Mucosa of rectum (tissue), 2 donors: ENCODE results near the gene RFC1.
"Not testable (repeated sequence)": the region's sequence is repeated elsewhere in the genome, so short reads cannot be mapped to it uniquely, and the experiment has no call there.

Experiments used
- H3K27ac ChIP-seq, 2 donors: one replicate each; pipeline ENCODE4 v1.7.0; 2013; ENCODE audit warnings: inconsistent platforms in 2 of 2, low read depth in 2 of 2, low read length in 2 of 2
- H3K27me3 ChIP-seq, 2 donors: one replicate each; pipeline ENCODE4 v1.7.0; 2013; ENCODE audit warnings: low read length in 2 of 2; ENCODE audit not compliant: control insufficient read depth in 2 of 2, insufficient read depth in 2 of 2
- H3K36me3 ChIP-seq, 2 donors: one replicate each; pipeline ENCODE4 v1.7.0; 2013; ENCODE audit warnings: low read length in 2 of 2; ENCODE audit not compliant: control insufficient read depth in 2 of 2, insufficient read depth in 2 of 2
- H3K4me1 ChIP-seq, 2 donors: one replicate each; pipeline ENCODE4 v1.7.0; 2013; ENCODE audit warnings: low read length in 2 of 2, mild to moderate bottlenecking in 1 of 2; ENCODE audit not compliant: control insufficient read depth in 2 of 2, insufficient read depth in 2 of 2
- H3K4me3 ChIP-seq, 2 donors: one replicate each; pipeline ENCODE4 v1.7.0; 2013; ENCODE audit warnings: low read length in 2 of 2
- H3K9ac ChIP-seq, 2 donors: one replicate each; pipeline ENCODE4 v1.7.0; 2013; ENCODE audit warnings: low read length in 2 of 2, low read depth in 1 of 2, mild to moderate bottlenecking in 1 of 2
- H3K9me3 ChIP-seq, 2 donors: one replicate each; pipeline ENCODE4 v1.7.0; 2013; ENCODE audit warnings: low read length in 2 of 2; ENCODE audit not compliant: control insufficient read depth in 2 of 2
- donor health status: healthy.
- donor health status: Normal muscosa, but diverticular disease.

RFC1 gene

DNA sequence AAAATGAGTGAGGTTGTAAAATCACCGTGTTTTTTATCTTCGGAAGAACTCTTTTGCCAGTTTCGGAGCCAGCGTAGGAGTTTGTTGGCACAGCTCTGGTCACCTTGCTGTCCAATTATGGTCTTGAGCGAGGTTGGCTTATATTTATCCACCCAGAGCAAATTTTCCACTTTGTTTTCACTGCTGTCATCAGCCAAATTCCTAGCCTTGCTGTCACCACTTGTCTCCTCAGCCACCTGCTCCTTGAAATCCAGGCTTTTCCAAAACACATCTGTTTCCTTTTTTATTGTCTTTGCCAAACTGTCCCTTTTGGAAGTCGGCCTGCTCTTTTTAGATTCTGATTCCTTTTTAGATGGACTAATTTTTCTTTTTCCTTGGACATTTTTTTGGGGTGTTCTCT, 57.6 kb downstream of the RFC1 start:
- Histone ChIP-seq H3K4me3 (no peak overlapping the region), H3K4me1 (no peaks in the 10 kb centered on the region), H3K9ac (no peak overlapping the region), H3K27me3 (no peaks in the 10 kb centered on the region), H3K27ac (no peak overlapping the region), H3K36me3 (peaks cover 41 to 55% of the 10 kb centered on the region in 2 donors), H3K9me3 (no peaks in the 10 kb centered on the region)

DNA sequence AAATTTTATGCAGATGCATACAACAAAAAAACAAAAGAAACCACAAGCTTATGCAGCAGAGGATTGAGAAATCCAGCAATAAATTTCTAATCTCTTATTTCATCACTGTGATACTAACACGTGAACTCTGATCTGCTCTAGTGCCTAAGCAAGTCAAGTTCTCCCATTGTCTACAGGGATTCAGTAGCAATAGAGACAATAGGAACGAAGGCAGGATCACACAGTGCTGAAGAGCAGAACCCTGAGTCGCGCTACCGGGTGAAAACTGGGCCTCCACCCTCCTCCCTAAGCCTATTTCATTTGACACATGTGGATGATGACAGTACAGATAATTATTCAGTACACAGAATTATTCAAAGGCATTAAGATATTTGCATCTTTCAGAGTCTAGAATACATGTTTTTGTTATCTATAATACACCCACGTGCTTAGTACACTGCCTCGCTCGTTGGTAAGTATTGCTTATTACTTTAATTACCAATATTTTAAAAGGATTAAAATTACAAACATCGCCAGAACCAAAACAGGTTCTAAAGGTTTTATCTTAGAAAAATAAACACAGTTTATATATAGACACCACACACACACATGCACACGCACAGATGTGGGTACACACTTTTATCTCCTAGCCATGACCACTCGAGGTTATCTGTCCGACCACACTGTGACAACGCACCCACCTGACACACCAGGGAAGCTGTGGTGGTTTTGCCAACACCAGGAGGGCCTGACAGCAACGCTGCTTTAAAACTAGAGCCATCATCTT, 60.1 kb downstream of the RFC1 start:
- Histone ChIP-seq H3K27me3 (no peaks in the 10 kb centered on the region), H3K36me3 (peaks cover 43 to 57% of the 10 kb centered on the region in 2 donors), H3K4me3 (no peak overlapping the region), H3K4me1 (no peaks in the 10 kb centered on the region), H3K9me3 (no peaks in the 10 kb centered on the region), H3K27ac (no peak overlapping the region), H3K9ac (no peak overlapping the region)

DNA sequence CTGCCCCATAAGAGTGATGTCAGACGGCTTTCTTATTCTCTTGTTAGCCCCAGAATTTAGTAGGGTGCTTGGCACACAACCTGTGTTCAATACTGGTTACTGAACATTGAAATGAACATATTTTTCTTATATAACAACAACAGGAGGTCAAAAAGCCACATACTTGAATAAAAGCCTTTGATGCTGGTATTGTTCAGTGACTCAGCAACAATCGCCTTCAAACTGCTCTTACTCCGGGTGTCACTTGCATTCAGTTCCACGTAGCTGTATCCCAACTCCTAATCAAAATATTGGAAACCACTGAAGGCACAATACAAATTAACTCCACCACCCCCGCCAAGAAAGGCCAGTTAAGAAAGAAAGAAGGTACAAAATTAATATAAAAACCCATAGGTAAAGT, 61.5 kb downstream of the RFC1 start:
- Histone ChIP-seq H3K36me3 (peaks cover 42 to 59% of the 10 kb centered on the region in 2 donors), H3K9me3 (no peaks in the 10 kb centered on the region), H3K9ac (no peak overlapping the region), H3K4me1 (no peaks in the 10 kb centered on the region), H3K27ac (no peak overlapping the region), H3K27me3 (no peaks in the 10 kb centered on the region), H3K4me3 (no peak overlapping the region)

DNA sequence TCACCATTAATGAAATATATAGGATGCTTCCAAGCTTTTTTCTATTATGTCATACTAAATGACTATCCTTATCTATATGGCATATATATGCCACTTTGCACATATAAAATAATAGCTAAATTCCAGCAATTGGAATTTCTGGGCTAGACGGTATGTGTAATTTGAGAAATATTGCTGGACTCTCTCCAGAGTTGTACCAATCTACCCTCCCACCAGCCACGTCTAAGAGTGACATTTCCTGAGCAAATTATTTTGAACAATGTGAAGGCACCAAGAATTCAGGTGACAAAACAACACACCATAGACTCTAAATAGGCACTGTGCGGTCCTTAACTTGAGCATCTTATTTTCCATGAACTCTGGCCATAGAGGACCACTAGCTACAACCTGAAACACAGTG, 62.3 kb downstream of the RFC1 start:
- Histone ChIP-seq H3K4me1 (no peaks in the 10 kb centered on the region), H3K9ac (no peak overlapping the region), H3K27me3 (no peaks in the 10 kb centered on the region), H3K4me3 (no peak overlapping the region), H3K36me3 (peaks cover 38 to 58% of the 10 kb centered on the region in 2 donors), H3K27ac (no peak overlapping the region), H3K9me3 (no peaks in the 10 kb centered on the region)

DNA sequence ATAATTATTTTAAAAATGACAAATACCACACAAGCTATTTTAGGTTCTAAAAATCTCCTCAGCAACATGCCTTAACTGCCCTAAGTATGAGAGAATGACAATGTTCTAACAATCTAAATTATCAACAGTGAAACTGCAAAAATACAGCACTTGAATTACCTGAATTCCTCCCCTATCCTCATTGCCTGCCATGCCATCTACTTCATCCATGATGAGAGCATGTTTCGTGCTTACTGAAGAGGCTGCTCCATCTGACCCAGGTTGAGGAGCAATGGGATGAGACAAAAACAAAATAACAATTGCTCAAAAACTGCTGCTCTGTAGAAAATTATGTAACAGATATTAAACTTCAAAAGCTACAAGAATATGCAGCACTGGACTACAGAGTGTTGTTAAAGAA, 63.3 kb downstream of the RFC1 start:
- Histone ChIP-seq H3K9ac (no peak overlapping the region), H3K27ac (no peak overlapping the region), H3K4me3 (no peak overlapping the region), H3K9me3 (no peaks in the 10 kb centered on the region), H3K4me1 (no peaks in the 10 kb centered on the region), H3K36me3 (peaks cover 43 to 50% of the 10 kb centered on the region in 2 donors), H3K27me3 (no peaks in the 10 kb centered on the region)

DNA sequence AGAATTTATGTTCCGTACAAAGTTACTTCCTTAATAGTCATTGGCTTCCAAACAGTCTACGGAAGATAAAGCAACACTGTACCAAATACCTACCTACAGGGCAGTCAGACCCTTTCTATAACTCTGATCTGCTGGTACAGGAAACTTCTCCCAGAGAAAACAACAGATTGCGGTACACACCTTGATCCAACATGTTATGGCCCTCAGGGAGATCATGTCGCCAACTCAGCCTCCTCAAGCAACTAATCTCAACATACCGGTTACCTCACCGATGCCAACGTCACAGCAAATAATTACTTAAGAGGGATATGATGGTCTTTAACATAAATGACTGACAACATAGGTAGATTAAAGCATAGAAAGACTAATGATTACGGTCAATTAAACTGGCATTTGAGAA, 70.4 kb downstream of the RFC1 start:
- no peaks in the 10 kb centered on the region for H3K27me3 ChIP-seq
- no peaks in the 10 kb centered on the region for H3K4me1 ChIP-seq
- no peak overlapping the region for H3K27ac ChIP-seq
- peaks cover 33 to 45% of the 10 kb centered on the region in 2 donors for H3K36me3 ChIP-seq
- H3K9me3 ChIP-seq, result no peaks in the 10 kb centered on the region
- H3K9ac ChIP-seq, result no peak overlapping the region
- no peak overlapping the region for H3K4me3 ChIP-seq

DNA sequence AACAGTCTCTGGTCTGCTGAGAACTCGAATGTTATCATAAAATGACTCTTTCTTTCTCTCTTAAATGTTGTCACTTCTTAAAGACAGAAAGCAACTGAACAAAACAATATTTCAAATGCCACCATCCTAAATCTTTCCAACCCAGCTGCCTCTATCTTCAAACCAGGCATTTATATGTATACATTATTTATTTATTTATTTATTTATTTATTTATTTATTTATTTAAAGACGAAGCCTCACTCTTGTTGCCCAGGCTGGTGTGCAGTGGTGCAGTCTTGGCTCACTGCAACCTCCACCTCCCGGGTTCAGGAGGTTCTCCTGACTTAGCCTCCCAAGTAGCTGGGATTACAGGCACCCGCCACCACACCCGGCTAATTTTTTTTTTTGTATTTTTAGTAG, 73.7 kb downstream of the RFC1 start:
- not testable (repeated sequence) for H3K27ac ChIP-seq, H3K9me3 ChIP-seq, H3K27me3 ChIP-seq, H3K4me3 ChIP-seq, H3K4me1 ChIP-seq, H3K9ac ChIP-seq
- H3K36me3 ChIP-seq, result peaks cover 29 to 60% of the 10 kb centered on the region in 2 donors

DNA sequence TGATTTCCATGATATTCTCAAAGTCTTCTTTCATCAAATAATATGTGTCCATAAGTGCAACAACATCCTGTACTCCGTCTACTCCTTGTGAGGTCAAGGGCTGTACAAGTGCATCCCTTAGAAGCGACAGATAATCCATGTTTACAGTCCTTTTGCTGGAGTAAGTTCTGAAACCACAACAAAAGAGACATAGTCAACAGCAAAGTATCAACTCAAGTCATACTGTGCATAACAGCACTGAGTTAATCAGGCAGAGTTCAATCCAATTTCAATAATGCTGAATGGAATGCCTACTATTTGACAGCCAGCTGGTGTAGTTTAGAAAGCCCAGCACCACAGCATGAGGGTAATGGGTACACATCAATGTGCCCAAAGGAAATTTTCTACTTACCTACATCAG, 74.5 kb downstream of the RFC1 start:
- Histone ChIP-seq H3K27ac (no peak overlapping the region), H3K9me3 (no peaks in the 10 kb centered on the region), H3K9ac (no peak overlapping the region), H3K27me3 (no peaks in the 10 kb centered on the region), H3K4me3 (no peak overlapping the region), H3K4me1 (no peaks in the 10 kb centered on the region), H3K36me3 (peaks cover 36 to 60% of the 10 kb centered on the region in 2 donors)

DNA sequence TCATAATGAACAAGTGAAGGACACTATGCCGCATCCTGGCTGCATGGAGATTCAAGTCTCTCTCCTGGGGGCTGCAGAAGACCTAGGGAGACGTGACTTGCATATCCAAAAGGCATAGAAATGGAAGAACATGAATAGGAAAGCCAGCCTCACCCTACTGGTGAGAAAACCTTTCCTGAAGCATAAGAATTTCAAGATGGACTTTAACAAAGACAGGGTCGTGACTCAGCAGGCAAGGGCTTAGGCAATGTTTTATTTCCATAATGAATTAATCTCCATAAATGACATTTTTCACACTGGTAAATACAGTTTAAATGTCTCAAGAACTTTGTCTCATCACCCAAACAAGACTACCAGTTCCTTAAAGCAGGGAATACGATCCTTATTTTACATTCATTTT, 78.9 kb downstream of the RFC1 start:
- Histone ChIP-seq H3K36me3 (peaks cover 32 to 54% of the 10 kb centered on the region in 2 donors), H3K9me3 (no peaks in the 10 kb centered on the region), H3K27me3 (no peaks in the 10 kb centered on the region), H3K9ac (no peak overlapping the region), H3K27ac (no peak overlapping the region), H3K4me1 (no peaks in the 10 kb centered on the region), H3K4me3 (no peak overlapping the region)

DNA sequence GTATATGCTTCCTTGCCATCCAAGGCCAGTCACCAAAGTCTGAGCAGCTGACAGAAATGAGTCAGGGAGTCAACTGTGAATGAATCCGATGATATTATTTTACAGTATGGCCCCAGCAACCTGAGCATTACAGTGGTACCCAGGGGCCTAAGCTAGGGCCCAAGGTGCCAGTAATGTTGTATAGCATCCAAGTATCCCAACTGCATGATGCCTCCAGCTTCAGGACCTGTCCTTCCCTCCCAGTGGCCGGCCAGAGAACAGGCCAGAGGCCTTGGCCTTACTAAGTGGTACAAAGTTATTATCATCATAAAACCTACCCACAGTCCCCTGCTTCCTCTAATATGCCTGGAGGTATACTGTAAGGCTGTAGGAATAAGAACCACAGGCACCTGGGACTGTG, 79.9 kb downstream of the RFC1 start:
- Histone ChIP-seq H3K36me3 (peaks cover 27 to 45% of the 10 kb centered on the region in 2 donors), H3K9me3 (no peaks in the 10 kb centered on the region)

More for the DNA sequence above, 79.9 kb downstream of the RFC1 start:
- H3K27ac ChIP-seq, result no peak overlapping the region
- no peaks in the 10 kb centered on the region for H3K27me3 ChIP-seq
- H3K4me1 ChIP-seq, result no peaks in the 10 kb centered on the region
- no peak overlapping the region for H3K4me3 ChIP-seq
- no peak overlapping the region for H3K9ac ChIP-seq
